ENCODE data around the gene NKD1. TPM values are rescaled to one million over a fixed set of nuclear protein-coding genes. Genes with fewer than 3 reads are reported as not detected.
A peak's percentile ranks its signal among the peaks of the same experiment; 100 is the strongest.

NKD1 gene
- total and polyA plus RNA-seq, 2 experiments from 2014 or later = not detected

- no peaks in the 10 kb centered on the region for H3K36me3 ChIP-seq (ENCODE audit: low read depth)
- H3K9ac ChIP-seq = no peak overlapping the region
- no peaks in the 10 kb centered on the region for H3F3A ChIP-seq (ENCODE audit: insufficient read depth)
- H3K4me1 ChIP-seq (ENCODE audit: insufficient read depth) = no peaks in the 10 kb centered on the region
- no peak for DNase-seq
- no peaks in the 10 kb centered on the region for H3K79me2 ChIP-seq (ENCODE audit: insufficient read depth)
- H3K27me3 ChIP-seq (replicated peaks; ENCODE audit: insufficient read depth) = peaks cover 16% of the 10 kb centered on the region; the same call in 1 of the 2 replicates
- in situ Hi-C loops (cut with MboI) = no loop called here
- H3K4me3 ChIP-seq = no peak overlapping the region
- no peaks in the 10 kb centered on the region for H3K9me3 ChIP-seq (ENCODE audit: low read depth)
- no peaks in the 10 kb centered on the region for H4K20me1 ChIP-seq (ENCODE audit: insufficient read depth)
- H2AFZ ChIP-seq = no peak overlapping the region
- H3K27ac ChIP-seq = no peak overlapping the region
- no peaks in the 10 kb centered on the region for H3K9me2 ChIP-seq (ENCODE audit: insufficient read depth)
- H3K4me2 ChIP-seq (ENCODE audit: unreplicated experiment) = no peak overlapping the region
- 57 to 61% methylated on average over 8 of the region's 8 CpGs for WGBS, 2 experiments (ENCODE audit: low coverage in 1 of 2, low lambda C conversion rate in 2 of 2, missing lambda C conversion rate in 2 of 2)
- no peak for TF ChIP-seq EZH2phosphoT487 (IDR thresholded peaks at IDR 0.05; ENCODE audit: insufficient read depth, low read depth)
- TF ChIP-seq EZH2 (IDR thresholded peaks at IDR 0.05; ENCODE audit: insufficient read depth, poor library complexity, severe bottlenecking) = no peak
These were observed 90.8 kb downstream of the NKD1 start for GRCh38 chr16:50638816-50639670.

- Histone ChIP-seq H3F3A (ENCODE audit: insufficient read depth) (no peaks in the 10 kb centered on the region), H4K20me1 (ENCODE audit: insufficient read depth) (no peaks in the 10 kb centered on the region), H3K4me3 (no peak overlapping the region), H2AFZ (no peak overlapping the region), H3K9me3 (ENCODE audit: low read depth) (no peaks in the 10 kb centered on the region), H3K27me3 (replicated peaks; ENCODE audit: insufficient read depth) (peaks cover 9% of the 10 kb centered on the region; the same call in 1 of the 2 replicates), H3K4me2 (ENCODE audit: unreplicated experiment) (no peak overlapping the region), H3K79me2 (ENCODE audit: insufficient read depth) (no peaks in the 10 kb centered on the region), H3K9ac (no peak overlapping the region), H3K27ac (no peak overlapping the region), H3K9me2 (ENCODE audit: insufficient read depth) (no peaks in the 10 kb centered on the region), H3K36me3 (ENCODE audit: low read depth) (no peaks in the 10 kb centered on the region), H3K4me1 (ENCODE audit: insufficient read depth) (no peaks in the 10 kb centered on the region)
- TF ChIP-seq EZH2phosphoT487 (IDR thresholded peaks at IDR 0.05; ENCODE audit: insufficient read depth, low read depth) (no peak), EZH2 (IDR thresholded peaks at IDR 0.05; ENCODE audit: insufficient read depth, poor library complexity, severe bottlenecking) (no peak)
- 87 to 89% methylated on average over 1 of the region's 1 CpG for WGBS, 2 experiments (ENCODE audit: low coverage in 1 of 2, low lambda C conversion rate in 2 of 2, missing lambda C conversion rate in 2 of 2)
- in situ Hi-C loops (cut with MboI) = no loop called here
- DNase-seq = peak; percentile 32
These were observed 92.2 kb downstream of the NKD1 start for GRCh38 chr16:50640391-50640790.

GRCh38 chr16:50640919-50641817 lies 93.0 kb downstream of the NKD1 start:
- in situ Hi-C loops (cut with MboI) = no loop called here
- no peaks in the 10 kb centered on the region for H3K9me3 ChIP-seq (ENCODE audit: low read depth)
- no peaks in the 10 kb centered on the region for H3K9me2 ChIP-seq (ENCODE audit: insufficient read depth)
- no peak overlapping the region for H2AFZ ChIP-seq
- no peaks in the 10 kb centered on the region for H3K79me2 ChIP-seq (ENCODE audit: insufficient read depth)
- no peaks in the 10 kb centered on the region for H3K36me3 ChIP-seq (ENCODE audit: low read depth)
- H3K4me2 ChIP-seq (ENCODE audit: unreplicated experiment) = no peak overlapping the region
- peaks cover 4% of the 10 kb centered on the region; the same call in 1 of the 2 replicates for H3K27me3 ChIP-seq (replicated peaks; ENCODE audit: insufficient read depth)
- DNase-seq = no peak
- no peaks in the 10 kb centered on the region for H3F3A ChIP-seq (ENCODE audit: insufficient read depth)
- no peak overlapping the region for H3K27ac ChIP-seq
- H3K4me1 ChIP-seq (ENCODE audit: insufficient read depth) = no peaks in the 10 kb centered on the region
- TF ChIP-seq EZH2phosphoT487 (IDR thresholded peaks at IDR 0.05; ENCODE audit: insufficient read depth, low read depth) (no peak), EZH2 (IDR thresholded peaks at IDR 0.05; ENCODE audit: insufficient read depth, poor library complexity, severe bottlenecking) (no peak)
- no peak overlapping the region for H3K4me3 ChIP-seq
- 79 to 82% methylated on average over 15 of the region's 15 CpGs for WGBS, 2 experiments (ENCODE audit: low coverage in 1 of 2, low lambda C conversion rate in 2 of 2, missing lambda C conversion rate in 2 of 2)
- H3K9ac ChIP-seq = no peak overlapping the region
- H4K20me1 ChIP-seq (ENCODE audit: insufficient read depth) = no peaks in the 10 kb centered on the region

GRCh38 chr16:50641818-50642187 lies 93.6 kb downstream of the NKD1 start:
- no peaks in the 10 kb centered on the region for H4K20me1 ChIP-seq (ENCODE audit: insufficient read depth)
- no peak overlapping the region for H3K4me3 ChIP-seq
- H3K36me3 ChIP-seq (ENCODE audit: low read depth) = no peaks in the 10 kb centered on the region
- H3K27ac ChIP-seq = no peak overlapping the region
- H3K4me1 ChIP-seq (ENCODE audit: insufficient read depth) = no peaks in the 10 kb centered on the region
- no peaks in the 10 kb centered on the region for H3K9me2 ChIP-seq (ENCODE audit: insufficient read depth)
- no peak overlapping the region for H2AFZ ChIP-seq
- H3K9me3 ChIP-seq (ENCODE audit: low read depth) = no peaks in the 10 kb centered on the region
- no peak overlapping the region for H3K9ac ChIP-seq
- WGBS, 2 experiments (ENCODE audit: low coverage in 1 of 2, low lambda C conversion rate in 2 of 2, missing lambda C conversion rate in 2 of 2) = 68 to 76% methylated on average over 4 of the region's 4 CpGs
- no peak for DNase-seq
- in situ Hi-C loops (cut with MboI) = no loop called here
- H3K27me3 ChIP-seq (replicated peaks; ENCODE audit: insufficient read depth) = peaks cover 4% of the 10 kb centered on the region; the same call in 1 of the 2 replicates
- TF ChIP-seq EZH2phosphoT487 (IDR thresholded peaks at IDR 0.05; ENCODE audit: insufficient read depth, low read depth) = no peak
- TF ChIP-seq EZH2 (IDR thresholded peaks at IDR 0.05; ENCODE audit: insufficient read depth, poor library complexity, severe bottlenecking) = no peak
- H3K4me2 ChIP-seq (ENCODE audit: unreplicated experiment) = no peak overlapping the region
- no peaks in the 10 kb centered on the region for H3F3A ChIP-seq (ENCODE audit: insufficient read depth)
- no peaks in the 10 kb centered on the region for H3K79me2 ChIP-seq (ENCODE audit: insufficient read depth)

All from GM23248 (cell line).